Measurements from ENCODE around the gene SLAMF9.

DNA sequence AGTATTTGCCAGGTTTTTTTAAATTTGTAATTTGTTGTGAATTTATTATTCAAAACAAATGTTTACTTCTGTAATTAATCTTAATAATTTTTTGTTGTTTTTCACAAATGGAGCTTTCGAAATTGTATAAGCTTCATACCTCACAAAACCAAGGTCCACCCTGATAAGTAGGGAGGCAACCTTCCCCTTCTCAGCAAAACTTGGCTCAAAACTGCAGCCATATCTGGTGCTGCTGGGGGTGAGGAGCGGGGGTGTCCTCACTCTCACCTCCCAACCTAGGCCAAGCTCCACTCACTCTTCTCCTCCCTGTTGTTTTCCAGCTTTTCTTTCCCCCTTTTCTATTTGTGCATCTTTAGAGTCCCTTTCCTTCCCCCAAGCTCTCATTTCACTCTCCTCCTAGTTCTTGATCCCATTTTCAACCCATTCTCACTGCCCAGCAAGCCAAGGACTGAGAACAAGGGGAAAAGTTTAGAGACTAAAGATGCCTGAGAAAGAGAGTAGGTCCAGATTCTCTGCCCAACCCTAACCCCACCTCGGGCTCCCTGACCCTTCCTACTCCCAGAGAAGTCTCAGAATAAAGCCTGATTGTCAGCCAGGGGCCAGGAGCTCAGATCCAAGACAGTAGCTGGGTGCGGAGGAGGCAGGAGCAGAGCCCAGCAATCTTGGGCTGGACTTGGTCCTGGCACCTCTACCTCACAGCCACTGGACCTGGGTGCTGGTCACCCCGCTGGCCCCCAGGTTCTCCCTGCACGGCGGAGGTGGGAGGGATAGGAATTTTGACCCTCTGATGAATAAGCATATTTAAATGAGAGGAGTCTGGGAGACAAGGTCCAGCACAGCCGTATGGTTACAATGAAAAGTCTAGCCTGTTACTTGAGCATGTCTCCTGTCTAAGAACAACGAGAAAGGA, 45.8 kb downstream of the SLAMF9 start:
- no peak for TF ChIP-seq RELA (CRISPR knock-in tag; IDR thresholded peaks at IDR 0.05; ENCODE audit: borderline replicate concordance)
- TF ChIP-seq FOXJ3 (CRISPR knock-in tag; IDR thresholded peaks at IDR 0.05; ENCODE audit: borderline replicate concordance) = no peak
- TF ChIP-seq, protein P1, sequence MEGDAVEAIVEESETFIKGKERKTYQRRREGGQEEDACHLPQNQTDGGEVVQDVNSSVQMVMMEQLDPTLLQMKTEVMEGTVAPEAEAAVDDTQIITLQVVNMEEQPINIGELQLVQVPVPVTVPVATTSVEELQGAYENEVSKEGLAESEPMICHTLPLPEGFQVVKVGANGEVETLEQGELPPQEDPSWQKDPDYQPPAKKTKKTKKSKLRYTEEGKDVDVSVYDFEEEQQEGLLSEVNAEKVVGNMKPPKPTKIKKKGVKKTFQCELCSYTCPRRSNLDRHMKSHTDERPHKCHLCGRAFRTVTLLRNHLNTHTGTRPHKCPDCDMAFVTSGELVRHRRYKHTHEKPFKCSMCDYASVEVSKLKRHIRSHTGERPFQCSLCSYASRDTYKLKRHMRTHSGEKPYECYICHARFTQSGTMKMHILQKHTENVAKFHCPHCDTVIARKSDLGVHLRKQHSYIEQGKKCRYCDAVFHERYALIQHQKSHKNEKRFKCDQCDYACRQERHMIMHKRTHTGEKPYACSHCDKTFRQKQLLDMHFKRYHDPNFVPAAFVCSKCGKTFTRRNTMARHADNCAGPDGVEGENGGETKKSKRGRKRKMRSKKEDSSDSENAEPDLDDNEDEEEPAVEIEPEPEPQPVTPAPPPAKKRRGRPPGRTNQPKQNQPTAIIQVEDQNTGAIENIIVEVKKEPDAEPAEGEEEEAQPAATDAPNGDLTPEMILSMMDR (IDR thresholded peaks at IDR 0.05) = no peak
- TF ChIP-seq, protein P2, sequence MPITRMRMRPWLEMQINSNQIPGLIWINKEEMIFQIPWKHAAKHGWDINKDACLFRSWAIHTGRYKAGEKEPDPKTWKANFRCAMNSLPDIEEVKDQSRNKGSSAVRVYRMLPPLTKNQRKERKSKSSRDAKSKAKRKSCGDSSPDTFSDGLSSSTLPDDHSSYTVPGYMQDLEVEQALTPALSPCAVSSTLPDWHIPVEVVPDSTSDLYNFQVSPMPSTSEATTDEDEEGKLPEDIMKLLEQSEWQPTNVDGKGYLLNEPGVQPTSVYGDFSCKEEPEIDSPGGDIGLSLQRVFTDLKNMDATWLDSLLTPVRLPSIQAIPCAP (CRISPR knock-in tag; IDR thresholded peaks at IDR 0.05) = no peak
- TF ChIP-seq, protein P3, sequence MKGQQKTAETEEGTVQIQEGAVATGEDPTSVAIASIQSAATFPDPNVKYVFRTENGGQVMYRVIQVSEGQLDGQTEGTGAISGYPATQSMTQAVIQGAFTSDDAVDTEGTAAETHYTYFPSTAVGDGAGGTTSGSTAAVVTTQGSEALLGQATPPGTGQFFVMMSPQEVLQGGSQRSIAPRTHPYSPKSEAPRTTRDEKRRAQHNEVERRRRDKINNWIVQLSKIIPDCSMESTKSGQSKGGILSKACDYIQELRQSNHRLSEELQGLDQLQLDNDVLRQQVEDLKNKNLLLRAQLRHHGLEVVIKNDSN (CRISPR knock-in tag; IDR thresholded peaks at IDR 0.05) = no peak
- TF ChIP-seq, protein P4, sequence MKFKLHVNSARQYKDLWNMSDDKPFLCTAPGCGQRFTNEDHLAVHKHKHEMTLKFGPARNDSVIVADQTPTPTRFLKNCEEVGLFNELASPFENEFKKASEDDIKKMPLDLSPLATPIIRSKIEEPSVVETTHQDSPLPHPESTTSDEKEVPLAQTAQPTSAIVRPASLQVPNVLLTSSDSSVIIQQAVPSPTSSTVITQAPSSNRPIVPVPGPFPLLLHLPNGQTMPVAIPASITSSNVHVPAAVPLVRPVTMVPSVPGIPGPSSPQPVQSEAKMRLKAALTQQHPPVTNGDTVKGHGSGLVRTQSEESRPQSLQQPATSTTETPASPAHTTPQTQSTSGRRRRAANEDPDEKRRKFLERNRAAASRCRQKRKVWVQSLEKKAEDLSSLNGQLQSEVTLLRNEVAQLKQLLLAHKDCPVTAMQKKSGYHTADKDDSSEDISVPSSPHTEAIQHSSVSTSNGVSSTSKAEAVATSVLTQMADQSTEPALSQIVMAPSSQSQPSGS (CRISPR knock-in tag; IDR thresholded peaks at IDR 0.05; ENCODE audit: borderline replicate concordance, low read depth) = no peak
